ENCODE data around the gene SGSM2. TPM values are rescaled to one million over a fixed set of nuclear protein-coding genes. Genes with fewer than 3 reads are reported as not detected.

Gene SGSM2
- total and polyA plus RNA-seq, 10 donors = 30.7 to 90.4 (median 69.6) TPM

GRCh38 chr17:2357237-2357636, 19.9 kb downstream of the SGSM2 start:
- H3K4me3 ChIP-seq = no peak overlapping the region
- no peaks in the 10 kb centered on the region for H3K27me3 ChIP-seq (replicated peaks in 1 of 7)
- intact Hi-C loops (cut with DNase I; ENCODE audit: low total_unique reads) = no loop called here
- WGBS, 5 donors = 95 to 99% (median 98%) methylated on average over 4 of the region's 4 CpGs
- no peak for DNase-seq
- TF ChIP-seq POLR2A (IDR thresholded peaks at IDR 0.05) (no peak), CTCF (IDR thresholded peaks at IDR 0.05 in 8 of 11, conservative IDR thresholded peaks at IDR 0.05 in 3 of 11) (no peak), POLR2AphosphoS5 (IDR thresholded peaks at IDR 0.05) (no peak)
- H3K27ac ChIP-seq = no peak overlapping the region
- H3K36me3 ChIP-seq = peaks cover 0 to 45% (median 6%) of the 10 kb centered on the region in 6 donors
- no peaks in the 10 kb centered on the region for H3K9me3 ChIP-seq
- H3K4me1 ChIP-seq = peaks cover 4 to 22% (median 9%) of the 10 kb centered on the region in 6 donors

GRCh38 chr17:2357931-2358434, 20.7 kb downstream of the SGSM2 start:
- intact Hi-C loops (cut with DNase I; ENCODE audit: low total_unique reads) = no loop called here
- no peak overlapping the region for H3K4me3 ChIP-seq
- H3K36me3 ChIP-seq = peaks cover 0 to 53% (median 11%) of the 10 kb centered on the region in 6 donors
- H3K27me3 ChIP-seq (replicated peaks in 1 of 7) = no peaks in the 10 kb centered on the region
- DNase-seq = no peak
- TF ChIP-seq CTCF (IDR thresholded peaks at IDR 0.05 in 8 of 11, conservative IDR thresholded peaks at IDR 0.05 in 3 of 11) = no peak
- no peak for TF ChIP-seq POLR2A (IDR thresholded peaks at IDR 0.05)
- TF ChIP-seq POLR2AphosphoS5 (IDR thresholded peaks at IDR 0.05) = no peak
- peaks cover 3 to 21% (median 8%) of the 10 kb centered on the region in 6 donors for H3K4me1 ChIP-seq
- WGBS, 5 donors = 90 to 95% (median 93%) methylated on average over 10 of the region's 10 CpGs
- H3K9me3 ChIP-seq = no peaks in the 10 kb centered on the region
- H3K27ac ChIP-seq = no peak overlapping the region

GRCh38 chr17:2361010-2361760, 23.9 kb downstream of the SGSM2 start:
- intact Hi-C loops (cut with DNase I; ENCODE audit: low total_unique reads) = loop anchor here (10.0 kb wide), 1 partner anchor 54 kb away; no protein-coding TSS in a partner anchor
- WGBS, 5 donors = 80 to 87% (median 85%) methylated on average over 18 to 21 of the region's 21 CpGs
- H3K36me3 ChIP-seq = peaks cover 0 to 85% (median 38%) of the 10 kb centered on the region in 6 donors

More at GRCh38 chr17:2361010-2361760, 23.9 kb downstream of the SGSM2 start:
- TF ChIP-seq POLR2A (IDR thresholded peaks at IDR 0.05) (no peak), CTCF (IDR thresholded peaks at IDR 0.05 in 8 of 11, conservative IDR thresholded peaks at IDR 0.05 in 3 of 11) (no peak)
- H3K9me3 ChIP-seq = no peaks in the 10 kb centered on the region
- H3K4me3 ChIP-seq = no peak overlapping the region
- peaks cover 0 to 4% (median 0%) of the 10 kb centered on the region in 6 donors for H3K4me1 ChIP-seq
- H3K27me3 ChIP-seq (replicated peaks in 1 of 7) = no peaks in the 10 kb centered on the region
- DNase-seq = no peak
- H3K27ac ChIP-seq = no peak overlapping the region
